ENCODE data around the gene TMEM132A.

The TMEM132A gene

DNA sequence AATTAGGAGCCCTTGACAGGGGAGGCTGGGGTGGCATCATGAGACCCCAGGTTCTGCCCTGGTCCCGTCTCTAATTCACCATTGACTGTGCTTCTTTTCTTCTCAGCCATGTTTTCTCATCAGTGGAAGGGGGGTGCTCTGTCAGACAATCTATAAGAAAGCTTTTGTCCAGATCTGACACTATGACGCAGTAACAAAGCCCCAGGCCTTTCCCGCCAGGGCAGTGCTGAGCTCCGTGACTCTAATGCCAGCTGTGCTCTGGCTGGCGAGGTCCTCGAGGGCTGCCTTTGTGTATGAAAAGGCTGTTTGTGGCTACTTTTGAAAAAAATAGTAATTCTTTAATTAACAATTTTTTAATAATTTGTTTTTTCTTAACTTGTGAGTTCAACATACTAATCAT is 50.5 kb downstream of the TMEM132A start:
- no peak overlapping the region for H3K4me3 ChIP-seq (ENCODE audit: low read length)
- H4K20me1 ChIP-seq (ENCODE audit: insufficient read depth, low read length) = no peaks in the 10 kb centered on the region
- no peak overlapping the region for H2AFZ ChIP-seq (ENCODE audit: low read length)
- H3K36me3 ChIP-seq (replicated peaks; ENCODE audit: insufficient read depth, low read length) = no peaks in the 10 kb centered on the region
- TF ChIP-seq CTCF (IDR thresholded peaks at IDR 0.05; ENCODE audit: low read length) = no peak
- TF ChIP-seq EZH2phosphoT487 (IDR thresholded peaks at IDR 0.05; ENCODE audit: low read length) = no peak
- no peak for TF ChIP-seq EZH2 (optimal IDR thresholded peaks at IDR 0.05; ENCODE audit: low read depth, low read length)
- H3K79me2 ChIP-seq (ENCODE audit: low read length) = no peaks in the 10 kb centered on the region
- no peak overlapping the region for H3K27ac ChIP-seq (ENCODE audit: low read length)
- no peak for DNase-seq
- H3K9ac ChIP-seq (ENCODE audit: low read length) = no peak overlapping the region
- H3K4me1 ChIP-seq (ENCODE audit: low read length) = no peaks in the 10 kb centered on the region
- no peaks in the 10 kb centered on the region for H3K9me2 ChIP-seq (replicated peaks; ENCODE audit: insufficient read depth, low read length)
- H3K27me3 ChIP-seq (replicated peaks; ENCODE audit: insufficient read depth, low read length) = no peaks in the 10 kb centered on the region
- H3K4me2 ChIP-seq (ENCODE audit: low read depth, low read length) = no peak overlapping the region
- no peaks in the 10 kb centered on the region for H3K9me3 ChIP-seq (replicated peaks; ENCODE audit: insufficient read depth, low read length)
- no peaks in the 10 kb centered on the region for H3F3A ChIP-seq (ENCODE audit: insufficient read depth, low read length)

DNA sequence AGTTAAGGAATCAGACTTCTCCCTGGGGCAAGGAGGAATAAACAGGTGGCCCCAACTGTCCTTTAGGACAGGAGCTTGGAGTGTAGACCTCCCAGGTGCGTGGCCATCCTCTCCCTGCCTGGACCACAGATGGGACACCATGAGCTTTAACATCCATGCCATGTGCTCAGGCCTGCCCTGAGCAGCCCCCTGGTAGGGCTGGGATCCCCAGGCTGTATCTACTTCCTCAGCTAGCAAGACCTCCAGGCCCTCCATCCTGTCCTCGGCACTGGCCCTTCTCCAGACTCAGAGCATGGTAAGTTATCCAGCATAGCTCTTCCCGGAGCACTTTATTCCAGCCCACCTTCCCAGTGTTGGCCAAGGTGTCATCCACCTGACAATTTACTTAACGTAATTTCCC is 53.0 kb downstream of the TMEM132A start:
- H3K27ac ChIP-seq (ENCODE audit: low read length) = no peak overlapping the region
- H3K9ac ChIP-seq (ENCODE audit: low read length) = no peak overlapping the region
- H3K4me1 ChIP-seq (ENCODE audit: low read length) = no peaks in the 10 kb centered on the region
- no peaks in the 10 kb centered on the region for H3K79me2 ChIP-seq (ENCODE audit: low read length)
- no peaks in the 10 kb centered on the region for H3K9me3 ChIP-seq (replicated peaks; ENCODE audit: insufficient read depth, low read length)
- H4K20me1 ChIP-seq (ENCODE audit: insufficient read depth, low read length) = no peaks in the 10 kb centered on the region
- no peak overlapping the region for H2AFZ ChIP-seq (ENCODE audit: low read length)
- no peaks in the 10 kb centered on the region for H3K9me2 ChIP-seq (replicated peaks; ENCODE audit: insufficient read depth, low read length)
- no peak overlapping the region for H3K4me3 ChIP-seq (ENCODE audit: low read length)
- no peaks in the 10 kb centered on the region for H3F3A ChIP-seq (ENCODE audit: insufficient read depth, low read length)
- H3K27me3 ChIP-seq (replicated peaks; ENCODE audit: insufficient read depth, low read length) = no peaks in the 10 kb centered on the region
- no peak overlapping the region for H3K4me2 ChIP-seq (ENCODE audit: low read depth, low read length)
- H3K36me3 ChIP-seq (replicated peaks; ENCODE audit: insufficient read depth, low read length) = no peaks in the 10 kb centered on the region
- TF ChIP-seq EZH2 (optimal IDR thresholded peaks at IDR 0.05; ENCODE audit: low read depth, low read length) (no peak), EZH2phosphoT487 (IDR thresholded peaks at IDR 0.05; ENCODE audit: low read length) (no peak), CTCF (IDR thresholded peaks at IDR 0.05; ENCODE audit: low read length) (no peak)
- no peak for DNase-seq

- H4K20me1 ChIP-seq (ENCODE audit: insufficient read depth, low read length) = no peaks in the 10 kb centered on the region
- H3K4me2 ChIP-seq (ENCODE audit: low read depth, low read length) = no peak overlapping the region
- H3K27ac ChIP-seq (ENCODE audit: low read length) = no peak overlapping the region
- H3K27me3 ChIP-seq (replicated peaks; ENCODE audit: insufficient read depth, low read length) = no peaks in the 10 kb centered on the region
- no peak overlapping the region for H3K9ac ChIP-seq (ENCODE audit: low read length)
- no peaks in the 10 kb centered on the region for H3F3A ChIP-seq (ENCODE audit: insufficient read depth, low read length)
- no peak overlapping the region for H3K4me3 ChIP-seq (ENCODE audit: low read length)
- TF ChIP-seq CTCF (IDR thresholded peaks at IDR 0.05; ENCODE audit: low read length) (no peak), EZH2phosphoT487 (IDR thresholded peaks at IDR 0.05; ENCODE audit: low read length) (no peak), EZH2 (optimal IDR thresholded peaks at IDR 0.05; ENCODE audit: low read depth, low read length) (no peak)
- H2AFZ ChIP-seq (ENCODE audit: low read length) = no peak overlapping the region
- H3K4me1 ChIP-seq (ENCODE audit: low read length) = no peaks in the 10 kb centered on the region
- H3K9me3 ChIP-seq (replicated peaks; ENCODE audit: insufficient read depth, low read length) = no peaks in the 10 kb centered on the region
- H3K36me3 ChIP-seq (replicated peaks; ENCODE audit: insufficient read depth, low read length) = no peaks in the 10 kb centered on the region
- H3K79me2 ChIP-seq (ENCODE audit: low read length) = no peaks in the 10 kb centered on the region
- no peaks in the 10 kb centered on the region for H3K9me2 ChIP-seq (replicated peaks; ENCODE audit: insufficient read depth, low read length)
- DNase-seq = no peak
Measured at GRCh38 chr11:60977836-60978235, 53.6 kb downstream of the TMEM132A start.
